ENCODE data around the gene ADSS2. TPM values are rescaled to one million over a fixed set of nuclear protein-coding genes. Genes with fewer than 3 reads are reported as not detected.

Gene ADSS2
- total RNA-seq, 1 experiment from 2014 or later, result 47.4 TPM

- DNase-seq (ENCODE audit: low read depth), result no peak
These were observed 6.2 kb downstream of the ADSS2 start for GRCh38 chr1:244445320-244446181.

GRCh38 chr1:244444854-244445253 is 6.9 kb downstream of the ADSS2 start:
- DNase-seq (ENCODE audit: low read depth), result peak; percentile 36

GRCh38 chr1:244442850-244443249 is 8.9 kb downstream of the ADSS2 start:
- DNase-seq (ENCODE audit: low read depth), result no peak

GRCh38 chr1:244439391-244440032 is 12.2 kb downstream of the ADSS2 start:
- DNase-seq (ENCODE audit: low read depth), result no peak

GRCh38 chr1:244437086-244437468 is 14.6 kb downstream of the ADSS2 start:
- DNase-seq (ENCODE audit: low read depth), result peak; percentile 40

GRCh38 chr1:244436336-244437085 is 15.2 kb downstream of the ADSS2 start:
- peak; percentile 47 for DNase-seq (ENCODE audit: low read depth)

GRCh38 chr1:244435562-244436205 is 16.0 kb downstream of the ADSS2 start:
- peak; percentile 88 for DNase-seq (ENCODE audit: low read depth)

GRCh38 chr1:244431166-244431565 is 20.5 kb downstream of the ADSS2 start:
- DNase-seq (ENCODE audit: low read depth), result no peak

- DNase-seq (ENCODE audit: low read depth), result no peak
These were observed 21.9 kb downstream of the ADSS2 start for GRCh38 chr1:244429818-244430217.

- DNase-seq (ENCODE audit: low read depth), result no peak
These were observed 24.1 kb downstream of the ADSS2 start for GRCh38 chr1:244427647-244428046.

GRCh38 chr1:244424649-244425334 is 26.9 kb downstream of the ADSS2 start:
- no peak for DNase-seq (ENCODE audit: low read depth)

GRCh38 chr1:244422174-244422573 is 29.5 kb downstream of the ADSS2 start:
- DNase-seq (ENCODE audit: low read depth), result no peak

- DNase-seq (ENCODE audit: low read depth), result no peak
These were observed 32.7 kb downstream of the ADSS2 start for GRCh38 chr1:244419024-244419423.

GRCh38 chr1:244414543-244414942 is 37.2 kb downstream of the ADSS2 start:
- DNase-seq (ENCODE audit: low read depth), result peak; percentile 78

- no peak for DNase-seq (ENCODE audit: low read depth)
These were observed 38.0 kb downstream of the ADSS2 start for GRCh38 chr1:244413736-244414135.

GRCh38 chr1:244412176-244412575 is 39.5 kb downstream of the ADSS2 start:
- DNase-seq (ENCODE audit: low read depth), result no peak

GRCh38 chr1:244409701-244410100 is 42.0 kb downstream of the ADSS2 start:
- DNase-seq (ENCODE audit: low read depth), result no peak

- DNase-seq (ENCODE audit: low read depth), result no peak
These were observed 45.4 kb downstream of the ADSS2 start for GRCh38 chr1:244406337-244406736.

GRCh38 chr1:244405856-244406255 is 45.9 kb downstream of the ADSS2 start:
- no peak for DNase-seq (ENCODE audit: low read depth)

GRCh38 chr1:244403431-244403830 is 48.3 kb downstream of the ADSS2 start:
- DNase-seq (ENCODE audit: low read depth), result no peak

- no peak for DNase-seq (ENCODE audit: low read depth)
These were observed 50.7 kb downstream of the ADSS2 start for GRCh38 chr1:244400974-244401373.
